Measurements from ENCODE around the gene IQSEC1.

GRCh38 chr3:12992629-12993516, 80.4 kb downstream of the IQSEC1 start:
- TF ChIP-seq TAF1 (IDR thresholded peaks at IDR 0.05; ENCODE audit: low read depth) (no peak), USF1 (IDR thresholded peaks at IDR 0.05) (peak; percentile 43; the same call in 1 of the 2 replicates)

All from Ishikawa (cell line).